AG04449 (cell line): ENCODE measurements around the gene FKBP6.
"Not testable (repeated sequence)": the region's sequence is repeated elsewhere in the genome, so short reads cannot be mapped to it uniquely, and the experiment has no call there.

Source experiments
- CTCF ChIA-PET: fragments of 350-600 bp; formaldehyde crosslinking; extraction: SDS; loops from one replicate; lab custom pipeline; 2021; ENCODE audit warnings: antibody characterized with exemption; lab: Yijun Ruan, JAX
- POLR2A ChIA-PET: fragments of 400-600, 350-600 bp; formaldehyde crosslinking; extraction: SDS; loops from one replicate; lab custom pipeline; 2020; ENCODE audit warnings: antibody characterized with exemption, inconsistent platforms; lab: Yijun Ruan, JAX
- DNase-seq: peaks from one replicate; pipeline ENCODE4 v3.0.0-alpha.2; 2010; ENCODE audit warnings: low read depth, low spot score
- H3K4me3 ChIP-seq: 2 replicates; pipeline ENCODE4 v1.5.1; 2011; ENCODE audit warnings: low read depth, mild to moderate bottlenecking, control low read depth, low read length
- CTCF ChIP-seq: IDR thresholded peaks from one replicate; pipeline ENCODE4 v1.5.1; 2011; ENCODE audit warnings: mild to moderate bottlenecking, moderate library complexity, low read length, control low read depth, inconsistent platforms; ENCODE audit not compliant: insufficient read depth; ENCODE audit errors: missing control alignments

FKBP6 gene

GRCh38 chr7:73366127-73366526 is 38.2 kb downstream of the FKBP6 start:
- DNase-seq: no peak
- no peak overlapping the region for H3K4me3 ChIP-seq
- TF ChIP-seq CTCF: no peak
- ChIA-PET POLR2A (no interaction called here), CTCF (no interaction called here)

GRCh38 chr7:73366990-73367389 is 39.0 kb downstream of the FKBP6 start:
- no peak for DNase-seq
- ChIA-PET CTCF (interaction anchor here (0.7 kb wide), 1 partner anchor 24 kb away, joined by 3 read pairs; no protein-coding TSS in a partner anchor), POLR2A (no interaction called here)
- H3K4me3 ChIP-seq: no peak overlapping the region
- no peak for TF ChIP-seq CTCF

- no peak for DNase-seq
- TF ChIP-seq CTCF: no peak
- H3K4me3 ChIP-seq: no peak overlapping the region
- CTCF ChIA-PET: interaction anchor here (1.3 kb wide), 1 partner anchor 54 kb away, joined by 3 read pairs; no protein-coding TSS in a partner anchor
- POLR2A ChIA-PET: no interaction called here
These were observed 41.0 kb downstream of the FKBP6 start for GRCh38 chr7:73369009-73369408.

GRCh38 chr7:73369622-73370021 is 41.7 kb downstream of the FKBP6 start:
- H3K4me3 ChIP-seq: no peak overlapping the region
- TF ChIP-seq CTCF: no peak
- ChIA-PET POLR2A (no interaction called here), CTCF (no interaction called here)
- no peak for DNase-seq

GRCh38 chr7:73373741-73374140 is 45.8 kb downstream of the FKBP6 start:
- ChIA-PET POLR2A (no interaction called here), CTCF (no interaction called here)
- DNase-seq: no peak
- no peak for TF ChIP-seq CTCF
- H3K4me3 ChIP-seq: no peak overlapping the region

GRCh38 chr7:73376262-73376661 is 48.3 kb downstream of the FKBP6 start:
- DNase-seq, CTCF ChIA-PET, POLR2A ChIA-PET, H3K4me3 ChIP-seq: not testable (repeated sequence)

GRCh38 chr7:73376671-73377412 is 48.9 kb downstream of the FKBP6 start:
- H3K4me3 ChIP-seq: no peak overlapping the region
- TF ChIP-seq CTCF: no peak
- POLR2A ChIA-PET: no interaction called here
- DNase-seq: no peak
- CTCF ChIA-PET: no interaction called here

GRCh38 chr7:73377413-73378200 is 49.6 kb downstream of the FKBP6 start:
- POLR2A ChIA-PET, CTCF ChIA-PET, DNase-seq, H3K4me3 ChIP-seq: not testable (repeated sequence)
